ENCODE data around the gene SMPDL3B. TPM values are rescaled to one million over a fixed set of nuclear protein-coding genes. Genes with fewer than 3 reads are reported as not detected.
A peak's percentile ranks its signal among the peaks of the same experiment; 100 is the strongest.

The SMPDL3B gene
- total RNA-seq (2022) (11.3 and 11.7 TPM in 2 replicates), Bru-seq, nascent RNA (percentile 45 among the genes with signal in this experiment), BruChase-seq, experiment 1, labeled RNA remaining after a 2-hour chase (percentile 45 among the genes with signal in this experiment), BruChase-seq, experiment 2, labeled RNA remaining after a 6-hour chase (percentile 48 among the genes with signal in this experiment)
- long read RNA-seq, transcript SMPDL3B-202 (8 exons, 1,878 nt) = major isoform, 16 of 17 reads
- long read RNA-seq, partial matches to known transcripts = 0 of 17 reads
- long read RNA-seq, other reads (novel, unspliced or antisense) = 0 of 17 reads

GRCh38 chr1:27934818-27935549 lies at the start of gene SMPDL3B:
TSS of gene SMPDL3B (plus strand) at chr1:27935000. CDS start at chr1:27935184, 184 bp downstream.
- Histone ChIP-seq H3K4me1 (no peaks in the 10 kb centered on the region; the same call in 1 of the 2 replicates), H3K4me3 (ENCODE audit: low read depth, low read length) (peak within 1 kb of the TSS; percentile 28), H3K9me3 (no peaks in the 10 kb centered on the region), H3K36me3 (ENCODE audit: control insufficient read depth, insufficient read depth, low read length) (no peaks in the 10 kb centered on the region), H3K27me3 (replicated peaks; ENCODE audit: control insufficient read depth, insufficient read depth, low read length) (no peaks in the 10 kb centered on the region)
- H3K27me3 Mint-ChIP-seq (ENCODE audit: insufficient read depth, unreplicated experiment) = no peaks in the 10 kb centered on the region
- peak within 1 kb of the TSS; percentile 70 for H3K4me3 Mint-ChIP-seq (ENCODE audit: unreplicated experiment)
- POLR2A ChIA-PET = interaction anchor here (0.9 kb wide), 1 partner anchor 25 kb away, joined by 4 read pairs; the partner anchor contains the start of gene XKR8
- peak; percentile 73 to 76 for DNase-seq
- H3K36me3 Mint-ChIP-seq (ENCODE audit: insufficient read depth, unreplicated experiment) = peaks cover 12% of the 10 kb centered on the region
- H3K9me3 Mint-ChIP-seq (ENCODE audit: unreplicated experiment) = no peaks in the 10 kb centered on the region
- CTCF ChIA-PET = no interaction called here
- intact Hi-C loops (cut with micrococcal nuclease; ENCODE audit: unreplicated experiment) = no loop called here
- H3K4me1 Mint-ChIP-seq (ENCODE audit: low read depth, unreplicated experiment) = peaks cover 12% of the 10 kb centered on the region
- H3K27ac Mint-ChIP-seq (ENCODE audit: unreplicated experiment) = peak within 1 kb of the TSS; percentile 66
- TF ChIP-seq CTCF (IDR thresholded peaks at IDR 0.05; ENCODE audit: insufficient read depth in 1 of 2, low read depth in 1 of 2, low read length in 1 of 2, severe bottlenecking in 1 of 2, unreplicated experiment in 1 of 2) = peak in 1 of 2 experiments; percentile 16
- TSS peak; percentile 77 for BruUV-seq (replicated peaks)

- Mint-ChIP-seq H3K9me3 (ENCODE audit: unreplicated experiment) (no peaks in the 10 kb centered on the region), H3K27me3 (ENCODE audit: insufficient read depth, unreplicated experiment) (no peaks in the 10 kb centered on the region), H3K36me3 (ENCODE audit: insufficient read depth, unreplicated experiment) (peaks cover 12% of the 10 kb centered on the region), H3K4me1 (ENCODE audit: low read depth, unreplicated experiment) (no peaks in the 10 kb centered on the region), H3K27ac (ENCODE audit: unreplicated experiment) (no peak overlapping the region), H3K4me3 (ENCODE audit: unreplicated experiment) (no peak overlapping the region)
- ChIA-PET CTCF (no interaction called here), POLR2A (no interaction called here)
- Histone ChIP-seq H3K36me3 (ENCODE audit: control insufficient read depth, insufficient read depth, low read length) (no peaks in the 10 kb centered on the region), H3K9me3 (no peaks in the 10 kb centered on the region), H3K27me3 (replicated peaks; ENCODE audit: control insufficient read depth, insufficient read depth, low read length) (no peaks in the 10 kb centered on the region), H3K4me3 (ENCODE audit: low read depth, low read length) (no peak overlapping the region), H3K4me1 (no peaks in the 10 kb centered on the region)
- BruUV-seq (replicated peaks) = no TSS peak
- no peak for DNase-seq
- no peak for TF ChIP-seq CTCF (IDR thresholded peaks at IDR 0.05; ENCODE audit: insufficient read depth in 1 of 2, low read depth in 1 of 2, low read length in 1 of 2, severe bottlenecking in 1 of 2, unreplicated experiment in 1 of 2)
- intact Hi-C loops (cut with micrococcal nuclease; ENCODE audit: unreplicated experiment) = no loop called here
These were observed 49.7 kb upstream of the SMPDL3B start for GRCh38 chr1:27885114-27885528.

- DNase-seq = no peak
- TF ChIP-seq CTCF (IDR thresholded peaks at IDR 0.05; ENCODE audit: insufficient read depth in 1 of 2, low read depth in 1 of 2, low read length in 1 of 2, severe bottlenecking in 1 of 2, unreplicated experiment in 1 of 2) = no peak
- H3K4me3 ChIP-seq (ENCODE audit: low read depth, low read length) = no peak overlapping the region
- H3K27me3 Mint-ChIP-seq (ENCODE audit: insufficient read depth, unreplicated experiment) = no peaks in the 10 kb centered on the region
- intact Hi-C loops (cut with micrococcal nuclease; ENCODE audit: unreplicated experiment) = no loop called here
- H3K9me3 Mint-ChIP-seq (ENCODE audit: unreplicated experiment) = no peaks in the 10 kb centered on the region
- peaks cover 12% of the 10 kb centered on the region for H3K36me3 Mint-ChIP-seq (ENCODE audit: insufficient read depth, unreplicated experiment)
- H3K36me3 ChIP-seq (ENCODE audit: control insufficient read depth, insufficient read depth, low read length) = no peaks in the 10 kb centered on the region
- CTCF ChIA-PET = interaction anchor here (0.8 kb wide), 1 partner anchor 28 kb away, joined by 10 read pairs; no protein-coding TSS in a partner anchor
- no peaks in the 10 kb centered on the region for H3K4me1 Mint-ChIP-seq (ENCODE audit: low read depth, unreplicated experiment)
- H3K27me3 ChIP-seq (replicated peaks; ENCODE audit: control insufficient read depth, insufficient read depth, low read length) = no peaks in the 10 kb centered on the region
- POLR2A ChIA-PET = interaction anchor here (0.5 kb wide), 1 partner anchor 113 kb away, joined by 5 read pairs; no protein-coding TSS in a partner anchor
- no peaks in the 10 kb centered on the region for H3K4me1 ChIP-seq
- BruUV-seq (replicated peaks) = no TSS peak
- no peak overlapping the region for H3K4me3 Mint-ChIP-seq (ENCODE audit: unreplicated experiment)
- H3K27ac Mint-ChIP-seq (ENCODE audit: unreplicated experiment) = no peak overlapping the region
- H3K9me3 ChIP-seq = no peaks in the 10 kb centered on the region
These were observed 49.0 kb upstream of the SMPDL3B start for GRCh38 chr1:27885621-27886352.
